GM19351 (cell line): Measurements from ENCODE around the gene DSC3.
"Not testable (repeated sequence)": the region's sequence is repeated elsewhere in the genome, so short reads cannot be mapped to it uniquely, and the experiment has no call there.

Experiments used
- ATAC-seq: cut with Tn5 transposase; IDR thresholded peaks from one replicate; pipeline ENCODE4 v1.9.1; 2021; ENCODE audit warnings: mild to moderate bottlenecking, moderate library complexity; ENCODE audit not compliant: unreplicated experiment

DSC3 gene

GRCh38 chr18:31042084-31042405 is 497 bp downstream of the DSC3 start:
- ATAC-seq: no peak

GRCh38 chr18:31041271-31042083 is 1.1 kb downstream of the DSC3 start:
- no peak for ATAC-seq

- ATAC-seq: no peak
Measured at GRCh38 chr18:31040686-31041270, 1.8 kb downstream of the DSC3 start.

- no peak for ATAC-seq
Measured at GRCh38 chr18:31039426-31039825, 3.1 kb downstream of the DSC3 start.

GRCh38 chr18:31037686-31038085 is 4.9 kb downstream of the DSC3 start:
- not testable (repeated sequence) for ATAC-seq

- ATAC-seq: no peak
Measured at GRCh38 chr18:31034541-31034940, 8.0 kb downstream of the DSC3 start.

GRCh38 chr18:31030574-31031278 is 11.8 kb downstream of the DSC3 start:
- ATAC-seq: no peak

GRCh38 chr18:31015715-31016434 is 26.7 kb downstream of the DSC3 start:
- ATAC-seq: no peak

DNA sequence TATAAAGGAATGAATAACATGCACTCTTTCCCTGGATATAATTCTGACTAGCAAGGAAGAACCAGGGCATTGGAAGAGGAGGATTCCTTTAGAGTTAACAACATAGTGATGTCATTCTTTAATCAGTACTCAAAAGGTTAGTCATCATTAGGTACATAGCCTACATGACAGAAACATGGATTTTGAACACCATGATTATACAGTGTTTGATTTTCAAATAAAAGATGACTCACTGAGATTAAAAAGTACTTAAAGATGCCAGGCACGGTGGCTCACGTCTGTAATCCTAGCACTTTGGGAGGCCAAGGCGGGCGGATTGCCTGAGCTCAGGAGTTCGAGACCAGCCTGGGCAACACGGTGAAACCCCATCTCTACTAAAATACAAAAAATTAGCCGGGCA is 31.1 kb downstream of the DSC3 start:
- ATAC-seq: not testable (repeated sequence)

DNA sequence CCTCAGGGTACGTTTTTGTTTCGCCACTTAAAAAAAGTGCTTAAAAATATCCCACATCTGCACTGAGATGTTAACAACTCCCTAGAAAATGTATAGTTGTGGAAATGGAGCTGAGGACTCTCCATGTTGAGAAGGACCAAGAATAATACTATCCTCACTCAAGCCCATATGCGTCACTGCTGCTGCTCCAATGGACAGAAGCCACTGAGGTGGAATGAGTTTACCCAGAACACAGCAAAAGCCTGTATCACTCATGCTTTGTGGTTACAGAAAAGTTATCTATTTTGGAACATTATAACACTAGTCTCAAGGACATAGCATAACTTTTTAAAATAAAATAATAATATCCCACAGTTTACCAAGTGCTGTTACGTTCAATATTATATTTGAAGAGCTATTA is 31.9 kb downstream of the DSC3 start:
- ATAC-seq: no peak

DNA sequence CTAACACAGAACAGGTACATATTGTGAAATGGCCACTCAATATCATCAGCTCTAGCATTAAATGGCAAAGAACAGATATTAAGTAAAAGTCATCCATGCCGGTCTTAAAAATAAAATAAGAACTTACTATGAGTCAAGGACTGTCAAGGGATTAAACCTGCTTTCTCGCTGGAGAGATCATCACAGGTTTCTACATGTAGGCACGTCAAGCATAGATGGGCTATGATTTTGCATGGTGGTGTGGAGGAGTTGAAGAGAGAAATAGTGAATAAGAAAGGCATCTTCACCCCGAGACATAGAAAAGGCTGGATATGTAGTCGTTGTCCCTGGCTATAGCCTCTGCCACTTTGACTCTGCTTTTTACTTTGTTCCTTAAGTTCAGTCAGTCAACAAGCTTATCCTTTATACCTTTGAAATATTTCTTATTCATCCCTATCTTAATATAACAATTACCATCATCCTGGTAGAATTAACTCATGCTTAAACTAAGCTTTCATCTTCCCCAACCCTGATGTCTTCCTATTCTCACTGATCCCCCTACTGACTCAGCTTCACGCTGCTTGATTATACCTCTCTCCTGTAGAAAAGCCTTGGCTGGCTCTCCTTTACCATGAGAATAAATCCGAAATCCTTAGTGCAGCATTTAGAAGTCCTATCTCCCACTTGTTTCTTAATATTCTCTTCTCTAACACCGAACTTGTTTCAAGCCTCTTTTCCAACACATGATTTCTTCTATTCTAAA is 42.5 kb downstream of the DSC3 start:
- no peak for ATAC-seq

GRCh38 chr18:30999186-30999585 is 43.4 kb downstream of the DSC3 start:
- ATAC-seq: no peak

DNA sequence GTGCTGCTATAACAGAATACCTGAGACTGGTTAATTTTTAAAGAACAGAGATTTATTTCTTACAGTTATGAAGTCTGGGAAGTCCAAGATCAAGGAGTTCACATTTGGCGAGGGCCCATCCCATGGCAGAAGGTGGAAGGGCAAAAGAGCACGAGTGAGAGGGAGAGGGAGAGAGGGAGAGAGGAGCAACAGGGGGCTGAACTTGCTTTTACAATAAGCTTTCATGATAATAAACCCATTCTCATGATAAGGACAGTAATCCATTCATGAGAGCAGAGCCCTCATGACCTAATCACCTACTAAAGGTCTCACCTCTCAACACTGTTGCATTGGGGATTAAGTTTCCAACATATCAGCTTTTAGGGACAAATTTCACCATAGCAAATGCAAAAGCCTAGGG is 45.3 kb downstream of the DSC3 start:
- no peak for ATAC-seq

GRCh38 chr18:30992231-30992630 is 50.3 kb downstream of the DSC3 start:
- ATAC-seq: no peak

- no peak for ATAC-seq
Measured at GRCh38 chr18:30991397-30991796, 51.1 kb downstream of the DSC3 start.

GRCh38 chr18:30989141-30989540 is 53.4 kb downstream of the DSC3 start:
- no peak for ATAC-seq

- no peak for ATAC-seq
Measured at GRCh38 chr18:30988440-30988839, 54.1 kb downstream of the DSC3 start.

DNA sequence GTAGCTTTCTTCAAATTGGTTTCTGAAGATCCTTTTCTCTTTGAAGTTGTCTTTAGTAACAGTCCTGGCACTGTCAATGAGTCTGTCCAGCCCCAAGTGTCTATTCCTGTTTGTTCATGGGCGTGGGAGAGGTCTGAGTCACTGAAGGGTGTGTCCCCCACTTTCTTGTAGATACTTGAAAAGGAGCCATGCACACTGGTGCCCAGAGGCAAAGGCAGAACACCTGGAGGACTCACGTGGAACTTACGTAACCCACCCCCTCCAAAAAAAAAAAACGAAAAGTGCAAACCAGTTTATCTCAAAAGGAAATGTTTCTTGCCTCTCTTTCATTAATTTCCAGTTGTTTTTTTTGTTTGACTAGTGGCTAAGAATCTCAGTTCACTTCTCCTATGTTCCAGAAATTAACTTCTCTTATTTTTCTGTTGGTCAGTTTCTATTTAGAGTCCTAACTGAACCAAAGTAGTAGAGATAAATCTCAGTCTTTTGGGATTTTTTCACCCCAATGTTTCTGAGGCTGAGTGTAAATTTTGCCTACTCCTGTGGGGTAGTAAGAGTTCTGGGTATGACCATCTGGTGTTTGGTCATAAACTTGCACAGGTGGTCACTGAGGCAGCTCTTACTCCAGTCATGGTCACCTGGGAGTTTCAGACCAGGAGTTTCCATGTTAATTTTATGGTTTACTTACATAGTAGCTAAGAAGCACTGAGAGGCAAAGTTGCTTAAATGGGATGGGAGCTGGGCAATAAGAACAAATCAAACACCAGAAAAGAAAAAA is 54.9 kb downstream of the DSC3 start:
- ATAC-seq: no peak

DNA sequence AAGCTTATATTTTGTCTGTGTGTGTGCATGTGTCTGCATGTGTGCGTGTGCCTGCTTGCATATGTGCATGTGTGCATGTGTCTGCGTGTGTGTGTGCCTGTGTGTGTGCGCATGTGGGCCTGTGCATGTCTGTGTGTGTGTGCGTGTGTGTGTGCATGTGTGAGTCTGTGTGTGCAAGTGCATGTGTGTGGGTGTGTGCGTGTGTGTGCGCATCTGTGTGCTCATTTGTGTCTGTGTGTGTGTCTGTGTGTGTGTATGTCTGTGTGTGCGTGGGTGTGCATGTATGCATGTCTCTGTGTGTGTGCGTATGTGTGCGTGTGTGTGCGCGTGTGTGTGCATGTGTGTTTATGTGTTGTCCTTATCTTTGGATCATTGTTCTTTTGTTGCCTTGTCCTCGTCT is 56.8 kb downstream of the DSC3 start:
- no peak for ATAC-seq
